Hepatic stellate cell (primary cell): Measurements from ENCODE around the gene MKI67.

Experiments used
- DNase-seq: peaks from one replicate; pipeline ENCODE4 v3.0.0; 2011; ENCODE audit warnings: low spot score

Gene MKI67

DNA sequence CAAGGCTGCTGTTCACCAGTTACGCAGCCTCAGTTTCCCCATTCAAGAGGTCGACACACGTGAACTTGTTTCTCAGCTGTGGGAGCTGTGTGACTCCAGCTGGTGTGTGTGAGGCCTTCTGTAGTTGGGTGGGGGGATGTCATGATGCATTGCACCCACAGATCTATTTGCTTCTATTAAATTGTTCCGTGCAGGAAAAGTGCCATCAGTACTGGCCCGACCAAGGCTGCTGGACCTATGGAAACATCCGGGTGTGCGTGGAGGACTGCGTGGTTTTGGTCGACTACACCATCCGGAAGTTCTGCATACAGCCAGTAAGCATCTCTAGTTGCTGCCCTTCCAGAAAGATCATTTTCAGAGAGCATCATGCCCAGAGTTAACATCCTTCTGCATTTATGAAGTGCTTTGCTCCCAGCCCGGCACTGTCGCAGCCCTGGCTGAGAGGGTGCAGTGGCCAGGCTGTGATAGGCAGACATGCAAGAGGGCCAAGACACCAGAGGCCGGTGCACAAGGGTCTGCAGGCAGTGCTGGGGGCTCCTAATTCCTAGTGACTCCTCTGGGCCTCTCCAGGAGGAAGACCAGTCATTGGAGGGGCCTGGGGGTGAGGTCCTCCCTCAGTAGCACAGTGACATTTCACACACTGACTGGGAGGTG lies 60.2 kb downstream of the MKI67 start:
- DNase-seq: no peak

DNA sequence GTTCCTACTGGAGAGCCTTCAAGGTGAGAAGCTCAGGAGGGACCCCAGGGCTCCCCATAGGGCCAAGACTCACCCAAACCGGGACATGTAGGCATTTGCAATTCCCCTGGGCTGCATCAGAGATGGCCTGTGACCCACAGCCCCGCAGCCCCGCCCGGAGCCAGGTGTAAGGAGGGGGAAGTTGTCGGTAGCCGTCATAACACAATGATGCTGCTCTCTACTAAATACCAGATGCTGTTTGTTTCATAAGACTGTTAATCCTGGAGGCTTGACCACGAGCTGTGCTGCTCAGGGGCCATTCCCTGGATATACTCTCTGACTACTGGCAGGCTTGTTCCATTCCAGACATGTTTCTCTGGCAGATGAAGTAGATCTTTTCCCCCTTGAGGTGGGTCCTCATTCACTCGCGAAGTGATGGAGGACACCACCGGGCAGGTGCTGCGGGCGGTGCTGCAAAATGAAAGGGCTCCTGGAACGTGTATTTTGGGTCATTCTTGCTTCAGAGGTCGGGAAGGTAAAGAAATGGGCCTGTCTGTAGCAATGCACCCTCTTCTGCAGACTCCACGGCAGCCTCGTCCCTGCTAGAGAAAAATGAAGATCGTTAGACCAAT lies 61.1 kb downstream of the MKI67 start:
- no peak for DNase-seq

DNA sequence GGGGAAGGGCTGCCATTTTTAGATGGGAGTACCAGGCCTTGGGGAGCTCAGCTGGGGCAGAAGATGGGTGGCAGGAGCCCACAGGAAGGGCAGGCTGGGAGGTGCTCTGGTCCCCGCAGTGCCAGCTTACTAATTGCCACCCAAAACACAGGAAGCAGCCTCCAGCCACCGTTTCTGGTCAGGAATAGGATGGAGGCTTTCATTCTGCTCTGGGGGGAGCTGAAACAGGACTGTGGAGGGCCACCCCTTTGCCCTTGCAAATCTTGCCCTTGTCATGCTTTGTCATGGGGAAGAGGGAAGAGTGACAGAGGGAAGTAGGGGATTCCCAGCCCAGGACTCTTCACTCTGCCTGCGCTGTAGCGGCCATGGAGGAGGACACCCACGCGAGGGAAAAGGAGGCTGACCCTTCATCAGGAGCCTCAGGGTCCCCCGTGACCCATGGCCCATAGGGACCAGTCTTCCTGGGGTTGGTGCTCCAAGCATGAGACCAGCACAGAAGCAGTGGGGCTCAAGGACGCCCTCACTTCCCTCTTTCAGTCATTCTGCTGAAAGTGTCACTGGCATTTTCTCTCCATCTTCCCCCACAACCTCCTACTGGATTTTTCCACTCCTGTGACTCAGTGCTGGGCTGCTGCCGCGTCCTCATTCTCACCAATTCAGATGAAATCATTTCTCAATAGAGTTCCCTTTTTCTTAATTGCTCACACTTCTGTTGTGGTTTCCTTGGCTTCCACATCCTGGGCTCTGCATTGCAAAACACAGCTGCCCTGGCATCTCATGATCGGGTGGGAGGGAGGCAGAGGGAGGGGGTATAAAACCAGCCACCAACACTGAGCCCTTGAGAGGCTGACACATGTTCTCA lies 61.9 kb downstream of the MKI67 start:
- DNase-seq: no peak

DNA sequence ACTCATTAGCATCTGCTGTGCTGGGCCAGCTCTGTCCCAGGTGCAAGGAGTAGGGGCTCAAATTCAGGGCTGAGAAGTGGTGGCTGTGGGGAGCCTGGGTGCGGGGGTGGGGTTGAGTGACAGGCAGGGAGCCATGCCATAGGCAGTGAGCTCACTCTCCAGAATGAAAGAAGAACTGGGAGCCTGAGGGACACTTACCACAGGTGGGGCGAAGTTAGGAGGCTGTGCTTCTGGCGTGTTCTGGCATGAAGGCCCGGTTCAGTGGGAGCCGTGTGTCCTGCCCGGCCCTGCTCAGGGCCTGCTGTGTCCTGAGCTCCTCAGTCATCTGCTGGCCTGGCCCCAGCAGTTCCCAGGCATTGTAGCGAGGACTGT lies 62.5 kb downstream of the MKI67 start:
- DNase-seq: no peak

DNA sequence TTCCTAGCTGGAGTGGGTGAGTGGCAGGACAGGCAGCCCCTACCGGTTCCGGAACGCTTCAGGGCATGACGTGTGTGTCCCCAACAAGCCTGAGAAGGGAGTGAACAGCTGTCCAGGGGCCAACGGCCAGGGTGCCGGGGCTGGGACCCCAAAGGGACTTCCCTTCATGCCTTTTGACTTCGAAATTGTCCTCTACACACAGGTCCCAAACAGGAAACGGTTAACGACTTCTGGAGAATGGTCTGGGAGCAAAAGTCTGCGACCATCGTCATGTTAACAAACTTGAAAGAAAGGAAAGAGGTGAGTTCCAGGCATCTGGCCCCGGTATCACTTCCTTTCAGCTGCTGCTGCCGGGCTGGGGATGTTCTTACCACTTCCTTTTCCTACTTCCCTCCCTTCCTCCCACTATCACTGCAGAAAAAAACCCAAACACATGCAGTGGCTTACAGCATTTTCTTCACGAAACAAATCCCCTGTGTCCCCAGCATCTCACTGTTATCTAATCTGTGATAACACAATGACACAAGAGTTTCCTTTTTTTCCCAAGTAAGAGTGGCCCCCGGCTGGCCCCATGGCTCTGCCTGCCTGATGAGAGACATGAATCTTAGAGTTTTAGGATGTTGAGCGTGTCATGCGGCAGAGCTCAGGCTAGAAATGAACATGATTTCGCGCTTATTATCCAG lies 63.2 kb downstream of the MKI67 start:
- no peak for DNase-seq

DNA sequence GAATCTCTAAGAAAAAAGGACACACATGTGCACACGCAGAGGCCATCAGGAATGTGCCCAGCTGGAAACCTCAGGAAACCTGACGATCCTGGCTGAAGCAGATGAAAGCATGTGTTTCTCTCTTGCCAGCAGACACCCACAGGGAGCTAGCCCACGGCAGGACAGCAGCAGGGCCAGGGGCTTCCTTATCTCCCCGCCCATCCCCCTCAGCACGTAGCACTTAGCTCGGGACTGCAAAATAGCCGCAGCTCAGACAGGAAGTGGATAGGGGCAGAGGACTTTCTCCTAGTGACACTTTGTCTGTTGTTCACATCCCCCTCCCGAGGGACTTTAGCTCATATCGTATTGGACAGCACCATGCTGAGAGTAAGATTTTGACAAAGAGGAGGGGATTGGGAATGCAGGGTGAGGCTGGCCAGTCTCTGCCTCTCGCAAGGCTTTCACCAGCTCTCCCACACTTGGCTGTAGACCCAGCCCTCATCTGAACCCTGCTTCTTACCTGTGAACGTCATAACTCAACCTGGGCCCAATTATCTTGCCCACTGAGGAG lies 63.8 kb downstream of the MKI67 start:
- no peak for DNase-seq

DNA sequence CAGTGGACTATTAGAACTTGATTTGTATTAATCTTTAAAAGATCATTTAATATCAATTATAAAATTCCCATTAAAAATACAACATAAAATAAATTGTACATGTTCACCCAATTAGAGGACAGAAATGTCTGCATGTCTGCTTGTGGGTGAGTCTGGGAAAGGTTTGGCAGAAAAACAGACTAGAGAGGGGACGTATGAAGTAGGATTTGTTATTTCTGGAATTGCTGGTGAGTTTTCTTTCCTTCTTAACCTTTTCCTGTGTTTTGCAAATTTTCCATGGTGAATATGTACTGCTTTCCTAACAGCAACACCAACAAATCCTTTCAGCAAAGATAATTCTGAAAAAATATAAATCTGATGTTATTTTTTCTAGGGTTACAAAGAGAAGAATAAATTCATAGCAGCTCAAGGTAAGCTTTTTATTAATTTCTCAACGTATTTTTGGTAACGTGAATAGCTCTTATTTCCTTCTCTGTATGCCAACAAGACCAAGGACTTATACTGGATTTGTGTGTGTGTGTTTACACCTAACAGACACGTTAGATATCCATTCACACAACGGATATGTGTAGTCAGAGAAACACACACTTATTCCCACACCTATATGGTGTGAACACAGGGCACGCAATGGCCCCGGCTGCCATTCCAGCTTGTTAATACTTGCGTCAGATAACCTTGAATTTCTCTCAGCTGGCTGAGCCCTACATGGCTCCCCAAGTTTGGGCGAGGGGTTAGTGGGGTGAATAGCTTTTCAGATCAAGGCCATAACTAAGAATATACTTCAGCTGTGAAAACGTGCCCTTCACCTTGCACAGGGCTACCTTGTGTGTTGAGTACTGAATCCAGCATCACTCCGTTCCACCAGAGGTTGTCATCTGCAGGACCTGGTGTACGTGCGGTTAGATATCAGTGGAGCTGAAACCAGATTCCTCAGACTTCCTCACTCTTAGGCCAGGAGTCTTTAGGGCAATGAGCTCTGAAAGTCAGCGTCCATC lies 64.6 kb downstream of the MKI67 start:
- DNase-seq: no peak

DNA sequence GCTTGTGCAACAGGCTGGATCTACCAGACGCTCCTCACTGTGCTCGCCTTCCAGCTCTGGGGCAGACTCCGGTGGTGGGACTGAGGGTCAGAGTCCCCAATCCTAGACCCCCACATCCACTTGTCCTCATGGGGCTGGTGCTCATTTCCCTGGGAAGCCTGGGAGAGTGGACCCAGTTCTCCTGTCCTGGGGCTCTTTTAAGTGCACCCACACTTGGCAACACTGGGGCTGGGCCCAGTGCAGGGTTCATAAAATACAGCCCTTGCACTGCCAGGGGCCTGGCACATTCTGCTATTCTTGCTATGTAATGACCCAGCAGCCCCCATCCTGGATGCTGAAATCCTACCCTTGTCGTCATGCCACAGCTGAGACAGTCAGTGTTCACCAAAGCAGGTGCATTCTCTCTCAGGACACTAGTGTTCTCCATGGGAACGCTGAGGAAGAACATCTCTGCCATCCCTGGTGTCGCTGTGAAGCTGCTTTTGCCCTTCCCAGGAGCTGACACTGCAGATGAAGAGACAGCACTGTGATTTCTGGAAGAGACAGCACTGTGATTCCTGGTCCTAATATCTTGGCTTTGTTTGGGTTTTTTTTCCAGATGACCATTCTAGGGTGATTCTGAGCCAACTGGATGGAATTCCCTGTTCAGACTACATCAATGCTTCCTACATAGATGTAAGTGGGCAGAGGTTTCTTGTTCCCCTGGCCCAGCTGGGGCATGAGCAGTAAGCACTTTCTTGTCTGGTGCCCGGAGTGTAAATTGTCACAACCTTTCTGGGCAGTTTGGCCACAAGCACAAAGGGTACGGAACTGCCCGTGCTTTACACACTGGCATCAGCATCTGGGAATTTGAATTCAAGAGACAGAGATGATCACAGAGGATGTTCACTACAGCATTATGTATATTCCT lies 65.6 kb downstream of the MKI67 start:
- DNase-seq: no peak

DNA sequence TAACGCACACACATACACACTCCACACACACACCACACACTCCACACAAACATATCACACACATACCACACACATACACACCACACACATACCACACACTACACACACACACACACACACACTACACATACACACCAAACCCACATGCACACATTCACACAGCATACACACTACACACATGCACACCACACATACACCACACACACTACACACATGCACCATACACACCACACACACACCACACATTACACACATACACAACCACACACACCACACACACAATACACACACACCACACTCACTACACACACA lies 66.3 kb downstream of the MKI67 start:
- no peak for DNase-seq

DNA sequence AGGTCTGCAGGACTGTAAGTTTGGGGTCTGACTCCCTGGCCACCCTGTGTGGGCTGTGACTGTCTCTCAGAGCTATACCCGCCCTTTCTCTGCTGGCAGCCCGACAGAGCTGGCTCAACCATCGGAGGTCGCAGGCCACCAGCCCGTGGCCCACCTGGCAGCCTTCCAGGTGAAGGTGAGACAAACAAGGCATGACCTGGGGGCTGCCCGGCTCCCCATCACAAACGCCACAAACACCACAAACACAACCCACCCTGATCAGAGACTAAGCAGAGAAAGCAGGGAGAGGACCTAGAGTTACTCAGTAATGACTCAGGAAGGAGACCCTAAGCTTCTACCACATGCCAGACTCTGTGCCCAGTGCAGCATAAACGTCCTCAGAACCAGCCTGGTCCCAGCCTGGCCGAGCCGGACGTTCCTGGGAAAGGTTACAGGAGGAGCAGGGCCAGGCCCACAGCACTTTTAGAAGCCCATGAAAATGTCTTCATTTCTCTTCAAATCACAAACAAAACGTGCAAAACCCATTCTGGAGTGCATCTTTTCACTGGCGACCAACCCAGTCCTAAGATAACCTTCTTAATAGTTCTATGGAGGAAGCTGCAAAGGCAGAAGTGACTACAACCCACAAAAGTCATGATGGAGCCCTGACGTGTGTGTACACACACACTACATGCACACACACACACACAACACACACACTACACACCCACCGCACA lies 66.8 kb downstream of the MKI67 start:
- no peak for DNase-seq

DNA sequence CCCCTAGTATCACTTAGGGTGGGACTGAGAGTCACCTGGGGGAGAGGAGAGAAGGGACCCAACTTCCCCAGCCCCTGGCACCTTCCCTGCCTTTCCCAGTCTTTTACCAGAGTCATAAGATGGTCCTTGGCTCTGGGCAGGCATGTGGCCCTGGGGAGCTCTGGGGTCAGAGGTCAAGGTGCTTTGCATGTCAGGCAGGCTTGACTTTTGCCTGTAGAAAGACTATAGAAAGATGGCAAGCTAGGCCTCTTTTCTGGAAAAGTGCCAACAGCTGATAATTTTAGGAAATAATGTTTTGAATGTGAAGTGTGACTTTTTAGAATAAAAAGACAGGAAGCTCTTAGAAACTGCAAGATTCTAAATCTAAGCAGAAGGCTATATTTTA lies 67.5 kb downstream of the MKI67 start:
- DNase-seq: no peak

DNA sequence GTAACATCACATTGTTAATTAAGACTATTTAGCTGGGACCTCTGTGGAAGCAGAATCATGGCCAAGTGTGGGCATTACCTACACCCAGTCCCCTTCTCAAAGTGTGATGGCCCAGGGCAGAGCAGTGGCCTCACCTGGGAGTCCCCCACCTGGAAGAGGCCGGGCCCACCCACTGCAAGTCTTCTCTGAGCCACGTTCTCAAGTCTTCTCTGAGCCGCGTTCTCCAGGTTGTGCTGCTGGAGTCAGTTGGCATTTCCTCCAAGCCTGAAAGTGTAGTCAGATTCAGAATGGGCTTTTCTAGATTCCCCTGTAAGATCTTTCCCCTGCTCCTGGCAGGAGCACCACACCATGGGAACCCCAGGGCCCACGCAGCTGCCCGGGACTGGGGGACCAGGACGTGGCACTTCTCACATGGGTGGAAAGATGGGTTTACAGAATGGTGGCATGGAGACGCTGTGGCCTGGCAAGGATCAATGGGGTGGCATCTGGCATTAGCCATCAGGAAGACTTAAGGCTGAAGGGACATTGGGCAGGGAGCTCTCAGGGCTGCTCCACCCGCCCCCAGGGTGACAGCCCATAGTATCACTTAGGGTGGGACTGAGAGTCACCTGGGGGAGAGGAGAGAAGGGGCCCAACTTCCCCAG lies 68.0 kb downstream of the MKI67 start:
- no peak for DNase-seq

DNA sequence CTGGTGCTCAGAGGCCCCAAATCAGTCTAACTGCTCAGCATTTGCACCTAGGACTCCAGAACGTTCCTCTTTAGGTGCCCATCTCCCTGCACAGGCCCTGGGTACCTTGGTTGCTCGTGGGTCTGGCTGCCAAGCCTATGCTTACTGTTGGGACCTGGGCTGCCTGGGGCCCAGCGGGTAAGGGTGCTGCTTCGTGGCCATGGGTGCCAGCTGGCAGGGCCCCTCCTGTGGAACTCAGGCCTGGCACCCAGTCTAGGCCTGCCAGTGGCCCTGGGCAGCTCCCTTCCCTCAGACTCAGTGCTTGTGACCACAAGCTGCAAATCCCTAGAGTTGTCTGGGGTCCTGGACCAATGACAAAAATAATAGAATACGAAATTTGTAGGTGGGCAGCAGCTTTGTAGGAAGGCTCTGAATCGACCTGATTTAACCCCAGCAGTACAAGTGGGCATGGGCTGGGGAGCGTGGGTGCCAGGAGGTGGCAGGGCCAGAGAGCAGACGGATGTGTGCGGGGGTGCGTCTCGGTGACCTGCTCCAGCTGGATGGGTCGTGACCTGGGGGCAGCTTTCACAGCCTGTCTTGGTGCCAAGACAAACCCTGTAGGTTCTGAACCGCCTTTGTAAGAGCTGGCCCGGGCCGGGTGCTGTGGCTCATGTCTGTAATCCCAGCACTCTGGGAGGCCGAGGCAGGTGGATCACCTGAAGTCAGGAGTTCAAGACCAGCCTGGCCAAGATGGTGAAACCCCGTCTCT lies 69.7 kb downstream of the MKI67 start:
- DNase-seq: no peak

DNA sequence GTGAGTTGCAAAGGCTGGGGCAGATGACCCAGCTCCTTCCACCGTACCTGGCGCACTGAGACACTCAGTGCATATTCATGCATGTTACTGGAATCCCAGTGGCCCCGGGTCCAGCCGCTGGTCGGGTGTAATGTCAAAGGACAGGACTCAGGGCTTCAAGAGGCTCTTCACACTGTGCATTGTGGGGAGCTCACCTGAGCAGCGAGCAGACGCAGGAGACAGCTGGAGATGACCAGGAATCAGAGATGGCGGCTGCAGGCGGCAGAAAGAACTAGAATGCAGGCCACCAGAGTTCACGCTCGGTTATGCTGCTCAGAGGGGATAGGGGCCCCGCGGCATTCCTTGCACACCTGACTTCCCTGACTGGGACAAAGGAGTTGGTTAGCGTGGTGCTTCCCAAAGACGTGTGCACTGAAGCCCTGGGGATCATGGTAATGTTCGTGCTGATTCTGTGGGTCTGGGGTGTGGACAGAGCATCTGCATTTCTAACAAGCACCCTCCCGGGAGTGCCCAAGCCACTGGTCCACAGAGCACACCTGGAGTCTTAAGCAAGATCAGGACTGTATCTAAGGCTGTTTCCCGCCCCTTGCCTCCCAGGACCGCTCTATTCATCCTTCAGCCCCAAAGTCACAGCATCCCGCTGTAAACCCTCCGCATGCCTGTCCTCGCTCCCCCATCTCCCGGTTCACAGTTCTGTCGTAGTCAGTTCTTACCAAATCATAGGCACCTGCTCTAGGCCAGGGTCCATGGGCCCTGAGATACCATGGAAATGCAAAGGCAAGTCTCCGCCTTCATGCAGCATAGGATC lies 71.0 kb downstream of the MKI67 start:
- no peak for DNase-seq

DNA sequence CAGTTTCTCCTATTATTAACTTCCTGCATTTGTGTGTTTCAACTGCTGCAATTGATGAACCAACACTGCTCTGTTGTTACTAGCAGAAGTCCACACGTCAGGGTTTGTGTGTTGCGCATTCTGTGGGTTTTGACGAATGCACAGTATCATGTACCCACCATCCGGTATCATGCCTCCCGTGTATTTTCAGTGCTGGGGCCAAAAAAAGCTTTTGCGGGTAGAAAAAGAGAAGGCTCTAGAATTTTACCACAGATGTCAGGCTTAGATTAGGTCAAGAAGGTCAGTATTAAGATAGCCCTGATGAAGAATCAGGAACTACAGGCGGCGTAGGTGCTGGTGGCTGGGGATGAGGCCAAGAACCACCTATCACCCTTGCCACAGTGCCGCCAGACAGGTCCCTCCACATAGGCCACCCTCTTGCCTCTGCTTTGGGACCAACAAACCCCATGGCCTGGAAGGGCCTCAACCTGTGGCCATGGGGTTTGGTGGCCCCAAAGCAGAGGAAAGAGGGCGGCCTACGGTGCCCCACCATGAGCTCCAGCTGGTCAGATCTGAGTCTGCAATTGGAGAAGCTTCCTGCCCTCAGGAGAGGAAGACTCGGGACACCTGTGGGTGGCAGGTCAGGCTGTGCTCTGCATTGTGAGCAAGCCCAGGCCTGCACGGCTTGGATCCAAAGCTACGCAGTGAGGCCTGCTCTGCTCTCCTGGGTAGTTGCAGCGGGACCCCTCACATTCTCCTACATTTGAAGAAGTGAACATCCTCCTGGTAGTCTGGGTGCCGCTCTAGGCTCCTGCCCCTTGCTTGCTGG lies 71.9 kb downstream of the MKI67 start:
- DNase-seq: no peak

DNA sequence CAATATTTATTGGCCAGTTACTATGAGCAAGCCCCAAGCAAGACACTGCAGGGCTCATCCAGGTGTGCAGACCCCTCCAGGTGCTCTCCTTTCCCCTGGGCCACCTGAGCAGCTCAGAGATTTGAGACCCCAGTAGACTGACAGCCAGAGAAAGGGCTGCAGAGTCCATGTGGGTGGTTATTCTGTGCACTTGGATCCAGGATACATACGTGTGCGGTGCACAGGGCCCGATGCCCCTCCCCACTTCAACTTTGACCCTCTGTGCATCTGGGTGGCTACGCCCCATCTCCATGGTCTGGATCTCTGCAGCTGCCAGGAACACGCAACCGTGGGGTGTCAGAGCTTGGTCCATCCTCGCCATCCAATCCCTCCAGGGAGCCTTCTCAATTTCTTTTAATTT lies 72.9 kb downstream of the MKI67 start:
- no peak for DNase-seq

DNA sequence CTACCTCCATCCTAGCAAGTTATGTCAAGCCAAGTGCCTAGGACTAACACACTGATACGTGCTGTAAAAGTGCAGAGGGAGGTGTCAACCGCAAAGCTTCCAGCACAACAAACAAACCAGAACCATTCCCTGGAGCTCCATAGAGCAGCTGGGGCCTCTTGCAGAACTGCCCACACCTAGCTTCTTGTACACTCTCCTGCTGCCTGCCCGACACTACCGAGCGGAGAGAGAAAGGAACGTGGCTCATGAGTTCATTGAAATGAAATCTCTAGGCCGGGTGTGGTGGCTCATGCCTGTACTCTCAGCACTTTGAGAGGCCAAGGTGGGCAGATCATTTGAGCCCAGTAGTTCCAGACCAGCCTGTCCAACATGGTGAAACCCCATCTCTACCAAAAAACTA lies 73.5 kb downstream of the MKI67 start:
- DNase-seq: no peak
